ENCODE data around the gene SNRNP48.

SNRNP48 gene

GRCh38 chr6:7640607-7641577 is 50.9 kb downstream of the SNRNP48 start:
- no peak for DNase-seq (ENCODE audit: low read depth in 3 of 3)

GRCh38 chr6:7642791-7643190 is 52.8 kb downstream of the SNRNP48 start:
- DNase-seq (ENCODE audit: low read depth in 3 of 3), result no peak

DNA sequence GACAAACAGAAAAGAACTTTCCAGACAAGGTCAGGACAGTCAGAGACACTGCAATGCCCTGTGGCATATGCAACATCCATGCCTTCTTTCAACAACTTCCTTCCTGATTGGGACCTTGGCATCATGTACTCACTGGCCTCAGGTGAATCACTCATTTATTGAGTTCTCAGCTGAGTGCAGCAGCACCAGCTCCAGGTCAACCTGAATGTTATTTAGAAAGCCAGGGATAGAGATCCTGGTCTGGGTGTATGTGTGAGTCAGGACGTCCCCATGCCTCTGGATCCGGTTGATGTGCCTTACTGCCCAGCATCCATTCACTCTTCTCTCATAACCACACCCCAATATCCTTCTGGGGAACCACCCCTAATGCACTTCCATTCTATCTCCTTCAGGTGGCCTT is 54.4 kb downstream of the SNRNP48 start:
- DNase-seq (ENCODE audit: low read depth in 3 of 3), result no peak

DNA sequence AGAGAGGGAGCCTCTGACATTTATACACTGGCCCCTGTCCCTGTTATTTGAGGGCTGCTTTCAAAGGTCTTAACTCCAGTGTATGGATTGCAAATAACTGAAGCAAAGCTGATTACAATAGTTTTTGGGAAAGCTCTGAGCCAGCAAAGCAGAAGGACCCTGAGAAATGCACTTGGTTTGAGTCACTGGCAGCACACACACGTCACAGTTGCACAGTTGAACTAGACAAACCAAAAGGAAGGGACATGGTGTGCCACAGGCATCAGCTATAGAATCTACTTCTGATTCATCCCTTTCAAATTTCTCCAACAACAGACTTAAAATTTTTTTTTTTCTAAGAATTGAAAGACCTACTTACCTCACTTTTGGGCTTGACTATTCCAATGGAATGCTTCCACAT is 56.4 kb downstream of the SNRNP48 start:
- no peak for DNase-seq (ENCODE audit: low read depth in 3 of 3)

GRCh38 chr6:7647504-7647903 is 57.5 kb downstream of the SNRNP48 start:
- no peak for DNase-seq (ENCODE audit: low read depth in 3 of 3)

DNA sequence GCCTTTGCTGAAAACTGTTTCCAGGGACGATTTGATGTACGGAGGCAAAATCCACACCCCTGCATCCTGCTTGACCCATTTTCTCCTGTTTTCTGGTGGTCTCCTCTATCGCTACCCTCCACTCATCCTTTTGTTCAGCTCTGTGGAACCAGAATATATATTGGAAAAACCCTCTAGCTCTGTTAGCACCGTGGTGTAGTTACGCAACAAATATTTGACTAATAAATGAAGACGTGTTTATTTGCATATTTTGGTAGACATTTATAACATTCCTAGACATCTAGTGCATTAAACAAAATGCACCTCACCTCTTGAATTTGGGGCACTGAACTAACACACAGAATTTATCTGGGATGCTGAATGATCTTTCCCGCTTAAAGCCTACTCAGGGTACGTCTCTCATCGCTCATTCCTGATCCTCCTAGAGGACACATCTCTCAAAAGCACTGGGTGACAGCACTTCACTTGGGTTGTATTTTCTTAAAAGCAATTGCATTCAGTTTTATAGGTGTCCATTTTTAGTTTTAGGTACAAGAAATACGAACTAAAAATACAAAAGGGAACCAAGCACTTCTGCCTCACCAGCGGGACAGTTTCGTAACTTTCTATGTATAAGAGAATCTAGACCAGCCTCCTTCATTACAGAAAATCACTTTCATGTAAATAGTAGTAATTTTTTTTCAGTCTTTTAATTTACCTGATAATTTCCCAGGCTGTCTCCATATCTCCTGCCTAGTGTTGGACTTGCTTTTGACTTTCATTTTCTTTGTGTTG is 59.2 kb downstream of the SNRNP48 start:
- DNase-seq (ENCODE audit: low read depth in 3 of 3), result no peak

DNA sequence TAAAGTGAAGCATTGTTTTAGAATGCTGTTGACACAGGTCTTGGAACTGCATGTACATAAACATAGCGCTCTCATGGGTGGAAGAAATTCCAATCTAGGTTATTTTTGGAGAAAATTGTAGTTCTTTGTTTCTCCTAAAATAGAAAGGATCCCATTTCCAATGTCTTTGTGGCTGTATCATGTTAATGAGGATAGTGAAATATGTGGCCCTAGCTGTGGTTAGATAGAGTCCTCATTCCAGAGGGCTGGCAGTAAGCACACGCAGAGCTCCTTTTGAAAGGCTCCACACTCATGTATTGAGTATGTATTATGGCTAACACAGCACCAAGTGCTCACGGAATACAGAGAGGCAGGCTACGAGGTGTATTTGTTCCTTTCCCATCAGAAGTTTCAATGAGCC is 60.9 kb downstream of the SNRNP48 start:
- no peak for DNase-seq (ENCODE audit: low read depth in 3 of 3)

GRCh38 chr6:7652957-7653356 is 63.0 kb downstream of the SNRNP48 start:
- no peak for DNase-seq (ENCODE audit: low read depth in 3 of 3)

DNA sequence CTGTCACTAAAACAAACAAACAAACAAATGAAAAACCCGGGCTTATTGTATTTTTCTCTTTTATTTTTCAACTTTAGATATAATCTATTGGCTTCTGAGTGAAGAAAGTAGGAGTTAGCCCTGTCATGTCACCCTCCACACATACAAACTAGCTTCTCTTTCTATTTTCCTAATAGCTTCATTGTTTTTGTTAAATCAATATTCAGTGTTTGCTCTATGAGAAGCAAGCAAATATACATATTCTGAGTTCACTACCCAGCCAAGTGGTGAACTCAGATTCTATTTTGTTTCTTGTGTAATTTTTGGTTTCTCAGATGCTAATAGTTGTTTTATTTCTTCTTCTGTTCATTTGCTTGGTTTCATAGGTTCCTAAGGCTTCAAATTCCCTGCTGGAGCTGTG is 66.4 kb downstream of the SNRNP48 start:
- DNase-seq (ENCODE audit: low read depth in 3 of 3), result no peak

GRCh38 chr6:7658543-7658942 is 68.5 kb downstream of the SNRNP48 start:
- DNase-seq (ENCODE audit: low read depth in 3 of 3), result no peak

- no peak for DNase-seq (ENCODE audit: low read depth in 3 of 3)
Observed at GRCh38 chr6:7661364-7661763, 71.4 kb downstream of the SNRNP48 start.

All from stimulated activated CD4-positive, alpha-beta T cell treated with anti-CD3 and anti-CD28 coated beads, TNF-alpha, amount 100 ng/mL, for 24 hours (primary cell).